GM18508 (cell line): ENCODE results near the gene KIF26A.

Experiments
- ATAC-seq: cut with Tn5 transposase; IDR thresholded peaks from one replicate; pipeline ENCODE4 v1.9.1; 2021; ENCODE audit warnings: moderate number of reproducible peaks; ENCODE audit not compliant: insufficient read depth, unreplicated experiment

KIF26A gene

DNA sequence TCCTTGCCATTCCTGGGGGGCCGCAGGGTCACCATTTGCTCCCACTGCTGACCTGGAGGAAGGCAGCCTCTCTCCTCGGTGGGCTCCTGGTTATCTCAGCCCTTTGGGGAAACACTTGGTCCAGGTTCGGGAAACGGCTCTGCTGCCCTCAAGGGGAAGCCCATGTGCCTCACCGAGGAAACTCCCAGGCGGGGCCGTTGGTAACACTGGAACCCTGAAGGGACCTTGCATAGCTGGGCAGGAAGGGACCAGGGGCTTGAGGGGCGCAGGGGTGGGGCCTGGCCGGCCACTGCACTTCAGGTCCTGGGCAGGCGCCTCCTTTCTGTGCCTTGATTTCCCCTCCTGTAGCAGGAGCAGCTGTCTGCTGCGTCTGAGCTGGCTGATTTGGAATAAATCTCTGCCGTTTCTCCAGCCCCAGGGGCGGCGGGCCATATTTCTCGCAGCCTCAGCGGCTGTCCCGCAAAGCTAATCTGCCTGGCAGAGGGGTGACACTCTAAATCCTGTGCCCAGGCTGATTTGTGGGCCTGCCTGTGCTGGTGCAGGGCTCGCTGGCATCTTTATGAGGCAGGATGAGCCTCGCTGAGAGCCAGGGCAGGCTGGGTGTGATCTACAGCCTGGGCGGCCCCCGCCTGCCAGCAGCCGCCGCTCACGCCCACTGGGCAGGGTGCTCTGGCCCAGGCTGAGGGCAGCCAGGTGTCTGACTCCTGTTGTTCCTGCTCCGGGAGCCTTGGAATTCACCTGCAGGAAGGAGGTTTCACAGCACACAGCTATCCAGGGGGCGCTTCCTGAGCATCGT is 49.7 kb downstream of the KIF26A start:
- no peak for ATAC-seq

DNA sequence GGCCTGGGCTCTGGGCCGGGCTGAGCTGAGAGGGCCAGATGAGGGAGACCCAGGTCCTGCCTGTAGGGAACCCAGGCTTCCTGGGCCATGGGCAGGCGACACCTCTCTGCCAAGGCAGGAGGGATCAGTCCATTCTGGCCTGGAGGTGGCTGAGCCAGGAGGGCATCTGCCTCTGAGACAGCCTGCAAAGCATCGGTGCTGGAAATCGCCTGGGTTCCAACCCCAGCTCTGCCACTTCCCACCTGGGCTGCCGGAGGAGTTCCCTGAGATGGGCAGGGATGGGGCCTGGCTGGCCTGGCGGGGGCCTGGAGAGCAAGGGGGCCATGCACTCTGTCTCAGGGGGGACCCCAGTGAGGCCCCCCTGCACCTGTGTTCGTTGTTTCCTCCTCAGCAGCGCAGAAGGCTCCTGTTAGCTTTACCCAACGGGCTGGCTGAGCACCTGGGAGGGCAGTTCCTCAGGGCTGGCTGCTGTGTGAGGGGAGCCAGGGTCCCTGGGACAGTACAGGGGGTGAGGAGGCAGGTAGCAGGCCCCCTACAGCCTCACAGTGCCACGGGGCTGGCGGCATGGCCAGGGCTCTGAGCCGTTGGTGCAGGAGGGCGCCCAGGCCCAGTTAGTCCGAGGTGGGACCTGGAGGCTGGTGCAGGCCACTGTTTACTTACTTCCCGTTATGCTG is 50.5 kb downstream of the KIF26A start:
- no peak for ATAC-seq

DNA sequence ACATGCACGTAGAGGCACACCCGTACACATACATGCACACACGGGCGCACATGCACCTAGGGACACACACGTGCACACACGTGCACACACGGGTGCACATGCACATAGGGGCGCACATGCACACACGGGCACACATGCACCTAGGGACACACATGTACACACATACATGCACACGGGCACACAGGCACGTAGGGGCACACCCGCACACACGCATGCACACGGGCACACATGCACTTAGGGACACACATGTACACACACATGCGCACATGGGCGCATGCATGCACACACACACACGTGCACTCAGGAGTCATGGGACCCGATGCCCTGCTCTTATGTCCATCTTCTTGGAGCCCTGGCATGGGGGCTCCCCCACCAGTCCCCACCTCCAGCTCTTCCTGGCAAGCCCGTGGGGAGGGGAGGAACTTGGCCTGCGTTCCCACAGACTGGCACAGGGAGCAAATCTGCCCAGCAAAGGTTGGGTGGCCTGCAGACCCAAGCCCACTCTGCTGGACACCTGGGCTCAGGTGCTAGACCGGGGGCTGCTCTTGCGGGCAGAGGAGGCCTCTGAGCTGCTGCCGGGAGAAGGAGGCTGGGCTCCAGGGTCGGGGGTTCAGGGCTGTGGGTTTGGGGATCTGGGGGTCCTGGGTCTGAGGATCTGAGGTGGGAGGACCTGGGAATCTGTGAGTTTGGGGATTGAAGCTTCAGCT is 51.4 kb downstream of the KIF26A start:
- no peak for ATAC-seq

DNA sequence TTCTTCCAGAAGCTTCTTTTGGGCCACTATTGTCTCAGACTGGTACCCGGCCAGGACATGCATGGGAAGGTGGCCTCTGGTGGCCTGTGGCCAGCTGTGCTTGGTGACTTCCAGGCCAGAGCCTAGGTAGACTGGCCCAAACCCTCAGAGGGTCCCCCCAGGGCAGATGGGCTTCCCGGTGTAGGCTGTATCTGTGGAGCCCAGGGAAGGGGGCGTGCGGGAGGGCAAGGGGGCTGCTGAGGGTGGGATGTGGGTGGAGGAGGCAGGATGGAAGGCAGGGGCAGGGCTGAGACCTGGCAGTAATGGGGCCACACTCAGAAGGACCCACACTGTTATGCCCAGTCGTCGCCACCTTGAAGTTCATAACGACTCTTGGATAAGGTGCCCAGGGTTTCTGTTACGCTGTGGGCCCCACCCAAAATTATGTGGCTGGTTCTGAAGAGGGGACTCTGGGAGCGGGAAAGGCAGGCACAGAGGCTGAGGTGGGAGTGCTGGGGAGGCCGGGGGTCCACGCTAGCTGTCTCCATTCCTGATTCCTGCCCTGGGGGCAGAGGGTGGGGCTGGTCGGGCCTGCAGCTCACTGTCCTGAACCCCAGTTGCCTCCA is 52.1 kb downstream of the KIF26A start:
- no peak for ATAC-seq

DNA sequence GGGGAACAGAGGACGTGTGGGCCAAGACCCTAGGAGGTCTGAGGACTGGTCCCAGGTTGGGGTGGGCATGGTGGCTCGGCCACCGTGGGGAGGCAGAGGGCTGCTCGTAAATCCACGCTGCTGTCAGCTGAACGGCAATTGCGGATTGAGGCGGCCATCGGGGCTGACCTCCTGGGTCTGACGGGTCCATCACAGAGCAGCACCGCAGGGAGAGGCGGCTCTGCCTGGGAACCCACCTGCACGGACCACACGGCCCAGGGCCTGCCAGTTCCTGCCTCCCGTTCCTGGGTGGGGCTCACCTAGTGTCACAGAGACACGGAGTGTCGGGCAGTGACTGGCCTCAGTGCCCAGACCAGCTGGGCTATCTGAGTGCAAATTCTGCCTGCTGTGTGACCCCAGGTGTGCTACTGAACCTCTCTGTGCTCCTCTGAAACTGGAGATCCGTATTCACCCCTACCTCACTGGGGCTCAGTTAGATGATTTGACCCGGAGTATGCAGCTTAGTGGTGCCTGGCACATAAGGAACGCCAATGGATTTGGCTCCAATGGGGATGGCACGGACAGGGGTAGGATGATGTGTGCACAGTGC is 53.1 kb downstream of the KIF26A start:
- ATAC-seq, result no peak

DNA sequence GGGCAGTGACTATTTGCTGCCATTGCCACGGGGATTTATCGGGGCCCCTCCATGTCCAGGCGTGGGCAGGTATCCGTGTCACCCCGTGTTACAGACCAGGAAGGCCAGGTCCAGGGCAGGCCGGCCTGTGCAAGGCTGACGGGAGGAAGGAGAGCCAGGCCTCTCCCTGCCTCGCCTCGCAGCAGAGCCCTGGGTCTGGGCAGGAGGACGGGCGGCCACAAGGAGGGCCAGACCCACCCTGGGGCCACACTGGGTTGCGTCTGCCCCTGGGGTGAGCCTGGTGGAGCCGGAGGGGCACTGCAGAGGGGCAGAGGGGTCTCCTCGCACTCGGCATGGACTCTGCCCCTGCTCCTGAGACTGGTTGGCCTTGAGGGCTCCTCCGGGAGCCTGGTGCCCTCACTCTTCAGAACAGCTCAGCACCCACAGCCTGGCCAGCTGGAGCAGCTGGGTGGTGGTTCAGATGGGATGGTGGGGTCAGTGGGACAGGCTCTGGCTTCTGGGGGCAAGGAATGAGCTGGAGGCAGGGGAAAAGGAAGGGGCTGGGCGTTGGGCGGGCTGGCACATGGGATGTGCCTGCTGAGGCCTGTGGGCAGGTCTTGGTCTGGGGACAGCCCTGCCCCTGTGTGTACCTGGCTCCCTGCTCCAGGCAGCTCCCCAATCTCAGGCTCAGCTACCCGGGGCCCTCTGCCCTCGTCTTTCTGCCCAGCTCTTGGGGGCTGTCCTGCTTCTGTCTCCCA is 53.9 kb downstream of the KIF26A start:
- no peak for ATAC-seq

DNA sequence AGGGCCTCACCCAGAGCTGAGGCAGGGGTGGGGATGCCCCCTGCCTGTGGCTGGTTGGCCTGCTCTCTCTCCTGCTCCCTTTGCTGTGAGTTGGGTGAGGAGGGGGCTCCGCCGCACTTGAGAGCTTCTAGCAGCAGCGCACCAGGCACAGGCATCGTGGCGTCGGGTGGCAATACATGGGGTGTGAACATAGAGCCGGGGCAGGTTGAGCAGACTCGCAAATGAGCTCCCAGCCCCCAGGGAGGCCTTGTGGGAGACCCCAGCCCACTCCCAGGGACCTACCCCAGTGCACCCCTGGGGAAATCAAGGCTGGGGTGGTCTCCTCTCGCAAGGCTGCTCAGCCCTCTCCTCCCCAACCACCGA is 54.5 kb downstream of the KIF26A start:
- no peak for ATAC-seq

DNA sequence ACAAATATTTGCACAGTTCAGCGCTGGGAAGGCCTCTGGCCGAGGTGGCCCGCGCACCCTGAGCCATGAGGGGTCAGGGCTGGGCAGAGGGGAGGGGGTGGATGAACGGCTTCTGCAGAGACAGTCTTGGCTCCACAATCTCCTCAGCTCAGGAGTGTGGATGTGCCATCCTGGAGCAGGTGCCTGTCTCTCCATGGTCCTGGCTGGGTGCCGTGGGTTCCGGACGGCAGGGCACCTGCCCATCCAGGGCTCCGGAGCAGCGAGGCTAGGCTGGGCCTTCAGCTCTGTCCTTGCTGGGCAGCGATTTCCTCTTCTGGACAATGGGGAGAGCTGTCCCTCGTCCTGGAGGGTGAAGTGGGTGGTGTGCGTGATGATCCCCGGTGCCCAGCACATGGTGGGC is 55.6 kb downstream of the KIF26A start:
- ATAC-seq, result no peak

DNA sequence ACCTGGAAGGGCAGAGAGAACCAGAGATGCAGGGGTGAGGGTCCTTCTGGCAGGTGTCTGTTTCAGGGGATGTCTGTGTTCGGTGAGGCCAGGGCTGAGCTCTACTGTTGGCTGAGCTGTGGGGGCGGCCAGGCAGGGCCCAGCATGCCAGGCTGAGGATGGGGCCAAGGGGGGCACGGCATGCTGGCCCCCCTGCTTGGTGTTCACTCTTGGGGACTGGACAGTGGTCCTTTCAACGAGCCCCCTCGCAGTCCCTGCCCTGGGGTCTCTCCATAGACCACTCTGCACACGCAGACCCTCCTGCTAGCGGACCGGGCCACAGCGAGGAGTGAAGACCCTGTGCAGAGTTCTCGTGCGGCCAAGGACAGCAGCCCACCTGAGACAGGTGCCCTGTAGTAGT is 56.3 kb downstream of the KIF26A start:
- ATAC-seq, result no peak

DNA sequence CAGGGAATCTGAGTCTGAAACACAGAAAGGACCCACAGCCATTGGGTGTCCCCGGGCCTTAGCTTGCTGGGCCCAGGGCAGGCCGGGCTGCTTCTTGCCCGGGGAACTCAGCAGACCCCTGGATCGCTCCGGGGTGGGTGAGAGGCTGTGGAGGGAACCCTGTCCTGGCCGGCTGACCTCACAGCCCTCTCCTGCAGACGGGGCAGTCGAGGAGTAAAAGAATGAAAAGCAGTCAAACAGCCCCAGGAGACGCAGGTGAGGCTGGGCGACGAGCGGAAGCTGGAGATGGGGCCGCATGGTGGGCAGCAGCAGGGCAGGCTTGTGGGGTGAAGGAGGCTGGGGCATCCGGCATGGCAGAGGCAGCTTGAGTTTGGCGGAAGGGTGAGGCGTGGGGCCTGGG is 57.0 kb downstream of the KIF26A start:
- no peak for ATAC-seq

DNA sequence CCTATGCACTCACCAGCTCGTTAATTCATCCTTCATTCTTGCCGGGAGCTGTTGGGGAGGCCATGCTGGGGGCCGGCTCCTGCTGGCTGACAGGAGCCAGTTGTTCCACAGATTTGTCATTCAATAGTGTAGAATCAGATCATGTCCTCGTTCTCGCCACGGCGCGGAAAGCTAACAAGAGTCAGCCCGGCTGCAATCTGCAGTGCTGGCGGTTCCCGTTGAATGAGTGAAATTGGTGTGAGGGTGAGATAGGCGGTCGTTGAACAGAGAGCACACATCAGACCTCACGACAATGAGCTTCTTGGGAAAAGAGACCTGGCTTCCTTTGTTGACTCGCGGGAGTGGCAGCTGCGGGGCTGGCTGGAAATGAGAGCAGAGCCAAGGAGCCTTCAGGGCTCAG is 57.5 kb downstream of the KIF26A start:
- ATAC-seq, result no peak

DNA sequence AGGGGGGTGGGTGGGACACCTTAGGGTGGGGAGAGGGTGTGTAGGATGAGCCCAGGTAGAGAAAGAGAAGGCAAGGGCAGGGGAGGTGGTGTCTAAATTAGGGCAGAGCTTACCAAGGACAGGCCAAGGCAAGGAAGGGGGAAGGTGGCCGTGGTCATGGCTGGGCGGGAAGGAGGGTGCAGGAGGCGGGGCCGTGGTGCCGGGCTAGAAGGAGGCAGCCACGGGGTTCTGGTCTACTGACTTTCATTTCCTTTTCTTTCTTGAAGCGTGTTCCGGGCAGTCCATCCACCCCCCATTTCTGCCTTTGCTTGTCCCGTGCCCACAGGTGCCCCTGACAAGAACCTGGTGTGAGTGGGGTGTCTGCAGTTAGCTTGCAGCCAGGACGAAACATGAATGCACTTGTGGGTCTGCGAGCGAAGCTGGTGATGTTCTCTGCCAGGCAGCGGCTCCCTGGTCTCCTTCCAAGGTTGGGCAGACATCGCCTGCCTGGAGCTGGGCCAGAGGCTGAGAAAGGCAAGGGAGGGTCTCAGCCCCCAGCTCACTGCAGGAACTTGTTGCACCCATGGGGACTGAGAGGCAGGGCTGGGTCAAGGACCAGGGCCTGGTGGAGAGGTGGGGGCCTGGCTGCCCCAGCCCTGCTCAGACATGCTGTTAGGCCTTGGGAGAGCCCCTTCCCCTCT is 58.2 kb downstream of the KIF26A start:
- ATAC-seq, result no peak

DNA sequence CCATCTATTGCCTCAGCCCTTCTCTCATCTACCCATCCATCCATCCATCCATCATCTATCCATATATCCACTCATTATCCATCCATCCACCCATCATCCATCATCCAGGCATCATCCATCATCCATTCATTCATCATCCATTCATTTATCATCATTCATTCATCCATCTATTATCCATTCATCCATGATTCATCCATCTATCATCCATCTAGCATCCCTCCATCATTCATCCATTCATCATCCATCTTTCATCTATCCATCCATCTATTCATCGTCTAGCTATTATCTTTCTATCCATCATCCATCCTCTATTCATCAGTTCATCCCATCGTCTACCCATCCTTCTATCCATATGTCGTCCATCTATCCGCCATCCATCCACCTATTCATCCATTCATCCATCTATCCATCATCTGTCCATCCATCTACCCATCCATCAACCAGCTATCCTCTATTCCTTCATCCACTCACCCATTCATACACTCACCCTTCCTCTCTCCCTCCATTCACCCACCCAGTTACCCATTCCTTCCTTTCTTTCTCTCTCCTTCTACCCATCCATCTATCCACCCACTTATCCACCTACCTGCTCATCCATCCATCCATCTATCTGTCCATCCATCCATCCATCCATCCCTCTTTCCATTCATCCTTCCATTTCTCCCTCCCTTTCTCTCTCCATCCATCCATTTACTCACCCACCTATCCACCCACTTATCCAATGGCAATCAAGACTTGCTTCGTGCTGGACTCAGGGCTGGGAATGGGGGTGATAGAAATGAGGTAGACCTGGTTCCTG is 59.3 kb downstream of the KIF26A start:
- ATAC-seq, result no peak

DNA sequence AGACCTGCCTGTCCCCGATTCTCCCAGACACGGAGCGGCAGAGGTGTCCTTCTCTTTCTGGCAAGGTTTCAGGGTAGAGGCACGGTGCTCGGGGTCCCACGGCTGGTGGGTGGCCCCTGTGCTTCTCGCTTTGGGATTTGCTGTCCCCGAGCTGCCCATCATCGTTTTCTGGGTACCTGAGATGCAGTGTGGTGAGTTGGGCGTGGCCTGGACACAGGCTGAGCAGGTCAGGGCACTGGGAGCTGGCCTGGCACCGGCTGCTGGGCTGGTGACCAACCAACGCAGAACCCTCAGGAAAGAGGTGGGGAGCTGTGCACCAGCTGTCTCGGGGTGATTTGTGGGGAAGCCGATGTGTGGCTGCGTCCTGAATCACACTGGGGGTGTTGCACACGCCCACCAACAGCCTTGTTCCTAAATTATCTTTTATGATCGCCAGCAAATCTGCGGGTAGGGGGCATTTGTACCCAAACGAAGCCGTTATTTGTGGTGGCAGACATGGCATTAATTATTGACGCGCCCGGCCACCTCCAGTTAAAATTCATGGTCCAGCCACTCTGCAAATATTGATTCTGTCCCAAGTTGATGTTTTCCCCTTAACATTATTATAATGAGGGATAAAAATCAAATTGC is 61.0 kb downstream of the KIF26A start:
- ATAC-seq, result no peak

DNA sequence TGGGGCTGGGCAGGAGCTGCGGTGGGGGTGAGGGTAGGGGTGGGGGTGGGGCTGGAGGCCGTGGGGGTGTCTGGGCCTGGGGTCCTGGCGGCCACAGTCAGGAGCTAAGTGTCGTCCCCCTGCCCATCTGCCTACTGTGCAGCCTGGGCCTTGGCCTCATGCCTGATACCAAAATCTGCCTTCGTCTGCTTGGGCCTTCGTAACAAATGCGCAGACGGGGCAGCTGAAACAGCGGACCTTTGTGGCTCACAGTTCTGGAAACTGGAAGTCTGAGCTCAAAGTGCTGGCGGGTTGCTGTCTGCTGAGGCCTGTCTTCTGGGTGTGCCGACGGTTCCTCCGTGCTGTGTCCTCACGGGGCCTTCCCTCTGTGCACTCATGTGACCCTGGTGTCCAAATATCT is 61.7 kb downstream of the KIF26A start:
- no peak for ATAC-seq

DNA sequence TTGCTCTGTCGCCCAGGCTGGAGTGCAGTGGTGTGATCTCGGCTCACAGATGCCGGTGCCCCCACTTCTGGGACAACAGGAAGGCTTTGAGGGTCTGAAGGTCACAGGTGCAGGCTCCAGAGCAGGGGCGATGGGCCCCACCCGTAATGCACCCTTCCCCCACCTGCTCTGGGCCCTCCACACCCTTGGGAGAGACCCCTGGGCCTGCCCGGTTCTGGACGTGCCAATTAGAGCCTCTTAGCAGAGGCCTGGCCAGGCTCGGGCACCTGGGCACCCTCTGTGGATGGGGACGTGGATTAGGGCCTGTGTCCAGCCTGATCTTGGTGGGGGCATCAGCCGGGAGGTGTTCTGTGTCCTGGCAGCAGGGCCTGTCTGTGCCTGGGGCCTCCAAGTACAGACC is 62.2 kb downstream of the KIF26A start:
- no peak for ATAC-seq

DNA sequence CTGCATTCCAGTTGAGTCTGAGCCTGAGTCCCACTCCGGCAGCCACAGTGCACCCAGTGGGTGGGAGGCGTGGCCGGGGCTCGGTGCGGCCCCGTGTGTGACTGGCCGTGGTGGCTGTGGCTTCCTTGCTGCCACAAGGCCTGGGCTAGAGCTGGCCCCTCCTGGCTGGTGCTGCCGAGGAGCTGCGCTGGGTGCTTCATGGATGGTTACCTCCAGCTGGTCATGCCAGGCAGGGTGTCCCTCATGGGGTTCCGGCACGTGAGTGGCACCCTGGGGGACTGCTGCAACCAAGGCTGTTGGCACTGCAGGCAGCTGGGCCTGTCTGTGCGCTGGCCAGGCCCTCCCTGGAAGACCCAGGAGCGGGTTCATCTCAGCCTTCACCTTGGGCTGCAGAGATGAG is 62.7 kb downstream of the KIF26A start:
- no peak for ATAC-seq

DNA sequence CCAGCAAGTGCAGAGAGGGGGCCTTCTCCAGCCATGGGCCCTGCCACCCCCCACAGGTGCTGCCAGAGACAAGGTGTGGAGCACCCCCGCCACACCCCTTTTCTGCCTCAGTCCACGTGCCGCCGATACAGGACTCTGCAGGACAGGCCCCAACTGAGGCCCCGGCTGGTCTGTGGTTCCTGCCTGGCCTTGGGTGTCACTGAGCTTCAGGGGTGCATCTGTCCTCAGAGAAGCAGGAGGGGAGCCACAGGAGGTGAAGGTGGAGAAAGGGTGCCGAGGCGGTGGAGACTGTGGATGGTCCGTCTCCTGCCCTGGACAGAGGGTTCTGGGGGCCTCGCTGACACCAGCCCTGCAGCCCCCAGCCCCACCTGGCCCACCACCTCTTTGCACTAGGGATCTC is 63.1 kb downstream of the KIF26A start:
- ATAC-seq, result no peak
